ENCODE results near the gene SETBP1. TPM values are rescaled to one million over a fixed set of nuclear protein-coding genes. Genes with fewer than 3 reads are reported as not detected.

Gene SETBP1
- total and polyA plus RNA-seq, 2 of the 4 experiments (the other 2 are of a cell fraction) = 0.19 to 0.36 TPM

- Histone ChIP-seq H3K4ac (ENCODE audit: low read depth, low read length) (no peak overlapping the region), H2BK20ac (ENCODE audit: low read depth, low read length) (no peak overlapping the region), H3K18ac (ENCODE audit: low read depth, low read length) (no peak overlapping the region), H3K36me3 (ENCODE audit: control insufficient read depth, insufficient read depth, low read length) (no peaks in the 10 kb centered on the region), H3K4me3 (ENCODE audit: insufficient read depth, low read depth, low read length) (no peak overlapping the region), H2BK5ac (ENCODE audit: low read depth, low read length, poor library complexity, severe bottlenecking) (no peak overlapping the region), H3K9me1 (ENCODE audit: insufficient read depth, low read length) (no peaks in the 10 kb centered on the region), H3K23ac (ENCODE audit: low read depth, low read length) (no peak overlapping the region), H2AK9ac (replicated peaks; ENCODE audit: low read depth, low read length, poor library complexity) (no peak overlapping the region), H4K20me1 (ENCODE audit: insufficient read depth, low read length) (no peaks in the 10 kb centered on the region), H4K91ac (ENCODE audit: insufficient read depth, low read depth, low read length) (no peak overlapping the region), H4K8ac (ENCODE audit: low read depth in 2 of 2, low read length in 2 of 2) (no peak overlapping the region), H3K14ac (replicated peaks; ENCODE audit: low read depth, low read length) (no peak overlapping the region), H3K27ac (ENCODE audit: insufficient read depth, low read length) (no peak overlapping the region), H3K4me2 (ENCODE audit: low read depth, low read length) (no peak overlapping the region), H3K56ac (ENCODE audit: extremely low read depth, insufficient read depth, low read length) (no peak overlapping the region), H2AK5ac (ENCODE audit: low read depth, low read length) (no peak overlapping the region), H3K4me1 (ENCODE audit: control insufficient read depth, insufficient read depth, low read length) (no peaks in the 10 kb centered on the region; the same call in 1 of the 2 replicates), H2BK15ac (ENCODE audit: low read depth, low read length) (no peak overlapping the region), H2AFZ (replicated peaks; ENCODE audit: low read length, poor library complexity) (no peak overlapping the region), H3K27me3 (ENCODE audit: control insufficient read depth, insufficient read depth, low read length) (peaks cover 6% of the 10 kb centered on the region), H3K79me1 (ENCODE audit: low read depth in 1 of 2, low read length in 2 of 2) (no peaks in the 10 kb centered on the region), H3K9ac (ENCODE audit: low read depth, low read length) (no peak overlapping the region), H4K5ac (ENCODE audit: low read depth, low read length) (no peak overlapping the region), H3K9me3 (ENCODE audit: control insufficient read depth, insufficient read depth, low read length) (no peaks in the 10 kb centered on the region), H2BK120ac (ENCODE audit: low read depth, low read length) (no peak overlapping the region)
- intact Hi-C loops (cut with micrococcal nuclease) (no loop called here), in situ Hi-C loops (cut with MboI; ENCODE audit: low sequenced_read_pairs) (no loop called here), dilution Hi-C loops (cut with HindIII; ENCODE audit: low sequenced_read_pairs, unreplicated experiment) (no loop called here)
- TF ChIP-seq BHLHE40 (IDR thresholded peaks at IDR 0.05; ENCODE audit: low read depth, low read length) = no peak
- TF ChIP-seq RAD21 (IDR thresholded peaks at IDR 0.05; ENCODE audit: low read length) = no peak
- no peak for TF ChIP-seq RFX5 (IDR thresholded peaks at IDR 0.05; ENCODE audit: low read depth, low read length)
- TF ChIP-seq SMC3 (IDR thresholded peaks at IDR 0.05; ENCODE audit: low read depth, low read length) = no peak
- TF ChIP-seq POLR2A (IDR thresholded peaks at IDR 0.05; ENCODE audit: low read depth, low read length) = no peak
- TF ChIP-seq CHD1 (IDR thresholded peaks at IDR 0.05; ENCODE audit: low read depth, low read length) = no peak
- no peak for TF ChIP-seq NFE2L2 (IDR thresholded peaks at IDR 0.05; ENCODE audit: low read depth, low read length)
- no peak for TF ChIP-seq MAZ (IDR thresholded peaks at IDR 0.05; ENCODE audit: borderline replicate concordance, low read depth, low read length)
- TF ChIP-seq FOS (IDR thresholded peaks at IDR 0.05; ENCODE audit: low read depth, low read length) = no peak
- TF ChIP-seq ELK1 (IDR thresholded peaks at IDR 0.05; ENCODE audit: borderline replicate concordance, low read depth, low read length) = no peak
- no peak for TF ChIP-seq CEBPB (IDR thresholded peaks at IDR 0.05; ENCODE audit: low read depth, low read length)
- no peak for TF ChIP-seq MAFK (IDR thresholded peaks at IDR 0.05; ENCODE audit: low read depth, low read length)
- TF ChIP-seq USF2 (IDR thresholded peaks at IDR 0.05; ENCODE audit: low read depth, low read length) = no peak
- TF ChIP-seq RCOR1 (IDR thresholded peaks at IDR 0.05; ENCODE audit: insufficient replicate concordance, low read length) = no peak
- no peak for TF ChIP-seq CTCF (conservative IDR thresholded peaks at IDR 0.05; ENCODE audit: low read depth, low read length)
- TF ChIP-seq MXI1 (IDR thresholded peaks at IDR 0.05; ENCODE audit: borderline replicate concordance, low read depth, low read length) = no peak
- DNase-seq = no peak
- ATAC-seq (ENCODE audit: low read depth) = no peak
- CTCF ChIA-PET = interaction anchor here (0.6 to 1.9 kb wide), 2 partner anchors 10 to 204 kb away, joined by 4 to 8 read pairs; no protein-coding TSS in a partner anchor
- 50% methylated on average over 1 of the region's 2 CpGs; no CpG with 5 or more reads in 1 of the 2 experiments for WGBS, 2 experiments (ENCODE audit: extremely low coverage in 2 of 2, insufficient read length in 1 of 2)
- POLR2A ChIA-PET (ENCODE audit: unreplicated experiment) = no interaction called here
- BruUV-seq (replicated peaks) = no TSS peak
Observed at GRCh38 chr18:45066886-45067285, 386.2 kb downstream of the SETBP1 start.

All from IMR-90 (cell line).